Ureter (tissue), 1 donor: ENCODE data around the gene ATXN1L. TPM values are rescaled to one million over a fixed set of nuclear protein-coding genes. Genes with fewer than 3 reads are reported as not detected.
"Not testable (repeated sequence)": the region's sequence is repeated elsewhere in the genome, so short reads cannot be mapped to it uniquely, and the experiment has no call there.

Experiments used
- DNase-seq: peaks from one replicate; pipeline ENCODE4 v3.0.0-alpha.2; 2020; ENCODE audit warnings: low spot score
- total RNA-seq: library from RNA; stranded (reverse); gene quantifications from one replicate; pipeline ENCODE4 v1.2.4, GENCODE V29; 2023
- donor health status: DM: yes; HTN: yes; CAD: no.

The ATXN1L gene
- total RNA-seq, 1 donor from 2014 or later = 28.5 TPM

DNA sequence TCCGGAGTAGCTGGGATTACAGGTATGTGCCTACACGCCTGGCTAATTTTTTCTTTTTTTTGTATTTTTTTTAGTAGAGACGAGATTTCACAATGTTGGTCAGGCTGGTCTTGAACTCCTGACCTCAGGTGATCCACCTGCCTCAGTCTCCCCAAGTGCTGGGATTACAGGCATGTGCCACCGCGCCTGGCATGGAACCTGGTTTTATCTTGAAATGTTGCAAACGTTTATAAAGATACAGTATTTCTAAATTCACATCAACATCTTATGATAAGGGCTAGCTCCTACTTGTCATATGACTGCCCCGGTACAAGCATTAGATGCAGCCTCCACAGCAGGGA, 48.1 kb downstream of the ATXN1L start:
- DNase-seq = no peak

GRCh38 chr16:71894229-71894920, 48.6 kb downstream of the ATXN1L start:
- peak; percentile 46 for DNase-seq

DNA sequence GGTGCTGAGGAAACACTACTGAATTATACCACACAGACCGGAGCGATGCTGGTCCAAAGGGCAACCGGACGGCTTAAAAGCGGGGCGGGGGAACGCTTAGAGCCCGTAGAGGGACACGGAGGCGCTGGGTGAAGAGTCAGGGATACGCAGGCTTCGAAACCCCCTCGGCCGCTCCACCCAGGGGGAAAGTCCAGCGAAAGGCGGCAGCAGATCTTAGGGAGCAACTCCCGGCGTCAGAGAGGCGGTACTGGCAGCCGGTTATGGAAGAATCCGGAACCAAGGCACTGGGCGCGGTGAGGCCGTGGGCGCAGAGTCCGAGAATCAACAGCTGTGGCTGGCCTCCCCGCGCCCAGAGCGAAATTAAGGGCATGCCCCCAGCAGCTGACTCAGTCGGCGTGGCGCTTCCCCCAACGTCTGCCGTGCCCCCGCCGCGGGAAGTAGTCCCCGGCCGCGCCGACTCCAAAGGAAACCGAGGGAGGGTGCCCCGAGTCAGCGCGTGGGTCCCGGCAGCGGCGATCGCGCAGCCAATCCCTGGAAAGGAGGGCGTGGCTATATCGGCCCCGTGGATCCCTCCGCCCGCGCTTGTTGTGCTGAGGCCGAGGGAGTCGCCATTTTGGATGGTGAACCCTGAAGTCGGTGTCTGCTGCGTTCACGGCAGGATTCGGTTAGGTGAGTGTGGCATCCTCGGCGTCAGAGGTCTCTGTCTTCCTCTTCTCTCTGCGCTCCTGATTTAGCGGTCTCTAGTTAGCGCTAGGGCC, 49.3 kb downstream of the ATXN1L start, which contains the start of gene IST1:
IST1 (plus strand) TSS at position 611 of the 758 bp plus-strand sequence. CDS start 20,110 bp downstream, outside the sequence.
- peak; percentile 98 for DNase-seq

- peak; percentile 48 for DNase-seq
Observed at GRCh38 chr16:71895679-71896365, 50.0 kb downstream of the ATXN1L start.

DNA sequence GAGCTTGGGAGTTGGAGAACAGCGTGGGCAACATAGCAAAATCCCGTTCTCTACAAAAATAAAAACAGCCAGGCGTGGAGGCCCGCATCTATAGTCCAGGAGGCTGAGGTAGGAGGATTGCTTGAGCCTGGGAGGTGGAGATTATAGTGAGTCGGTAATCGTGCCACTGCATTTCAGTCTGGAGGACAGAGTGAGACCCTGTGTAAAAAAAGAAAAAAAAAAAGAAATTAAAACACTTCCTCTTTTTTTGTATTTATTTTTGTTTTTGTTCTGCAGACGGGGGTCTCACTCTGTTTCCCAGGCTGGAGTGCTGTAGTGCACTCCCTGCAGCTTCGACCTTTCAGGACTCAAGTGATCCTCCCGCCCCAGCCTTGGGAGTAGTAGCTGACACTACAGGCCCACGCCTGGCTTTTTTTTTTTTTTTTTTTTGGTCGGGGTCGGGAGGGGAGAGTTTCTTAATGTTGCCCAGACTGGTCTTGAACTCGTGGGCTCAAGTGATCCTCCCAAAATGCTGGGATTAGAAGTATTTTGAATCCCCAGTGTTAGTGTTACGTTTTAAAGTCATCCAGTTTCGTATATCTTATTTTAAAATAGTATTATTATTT, 51.1 kb downstream of the ATXN1L start:
- no peak for DNase-seq

- DNase-seq = no peak
Observed at GRCh38 chr16:71899171-71899570, 53.4 kb downstream of the ATXN1L start.

DNA sequence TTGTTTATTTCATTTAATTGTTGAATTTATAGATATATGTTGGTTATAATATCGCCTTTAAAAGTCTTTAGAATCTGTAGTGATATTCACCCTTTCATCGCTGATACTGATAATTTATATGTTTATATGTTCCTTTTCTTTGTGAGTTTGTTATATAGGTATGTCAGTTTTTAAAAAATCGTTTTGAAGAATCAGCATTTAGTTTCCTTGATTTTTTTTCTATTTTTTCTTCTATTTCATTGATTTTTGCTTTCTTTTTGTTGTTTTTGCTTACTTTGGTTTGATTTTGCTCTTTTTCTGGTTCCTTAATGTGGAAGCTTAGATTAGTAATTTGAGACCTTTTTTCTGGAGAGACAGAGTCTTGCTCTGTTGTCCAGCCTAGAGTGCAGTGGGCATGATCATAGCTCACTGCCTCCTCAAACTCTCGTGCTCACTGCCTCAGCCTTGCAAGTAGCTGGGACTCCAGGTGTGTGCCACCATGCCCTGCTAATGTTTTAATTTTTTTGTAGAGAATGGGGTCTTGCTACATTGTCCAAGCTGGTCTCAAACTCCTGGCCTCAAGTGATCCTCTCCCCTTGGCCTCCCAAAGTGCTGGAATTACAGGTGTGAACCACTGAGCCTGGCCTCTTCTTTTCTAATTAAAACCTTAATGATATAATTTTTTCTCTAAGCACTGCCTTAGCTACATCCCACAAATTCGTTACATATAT, 57.0 kb downstream of the ATXN1L start:
- DNase-seq = no peak

GRCh38 chr16:71903608-71904007, 57.8 kb downstream of the ATXN1L start:
- DNase-seq = no peak

- DNase-seq = no peak
Observed at GRCh38 chr16:71904239-71904638, 58.5 kb downstream of the ATXN1L start.

DNA sequence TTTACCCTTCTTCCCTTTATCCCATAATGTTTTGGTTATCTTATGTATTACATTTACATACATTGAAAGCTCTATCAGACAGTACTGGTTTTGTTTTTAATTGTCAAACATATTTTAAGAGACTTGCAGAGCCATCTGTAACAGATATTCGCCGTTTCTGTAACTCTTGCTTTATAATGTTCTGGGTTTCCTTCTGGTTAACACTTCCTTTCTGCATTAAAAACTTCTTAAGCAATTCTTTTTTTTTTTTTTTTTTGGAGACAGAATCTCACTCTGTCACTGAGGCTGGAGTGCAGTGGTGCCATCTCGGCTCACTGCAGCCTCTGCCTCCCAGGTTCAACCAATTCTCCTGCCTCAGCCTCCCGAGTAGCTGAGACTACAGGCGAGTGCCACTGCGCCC, 60.0 kb downstream of the ATXN1L start:
- not testable (repeated sequence) for DNase-seq

Other genes with a start within 250 kb of the ATXN1L start
- 12.5 TPM for gene MARVELD3, start 219.8 kb upstream of the ATXN1L start, total RNA-seq
- gene PHLPP2, start 121.3 kb upstream of the ATXN1L start, total RNA-seq = 8.2 TPM
- gene AP1G1, start 37.1 kb upstream of the ATXN1L start, total RNA-seq = 117 TPM
- 5.7 TPM for gene ZNF821, start 38.2 kb downstream of the ATXN1L start, total RNA-seq
- gene IST1, start 49.6 kb downstream of the ATXN1L start, total RNA-seq = 176 TPM
- 0.52 TPM for gene PKD1L3, start 154.4 kb downstream of the ATXN1L start, total RNA-seq
- 15.8 TPM for gene DHODH, start 162.8 kb downstream of the ATXN1L start, total RNA-seq
- gene HP, start 208.5 kb downstream of the ATXN1L start, total RNA-seq = 3.9 TPM
- gene HPR, start 217.2 kb downstream of the ATXN1L start, total RNA-seq = not detected
- 13.9 TPM for gene TXNL4B, start 247.6 kb downstream of the ATXN1L start, total RNA-seq
- 50.1 TPM for gene DHX38, start 247.9 kb downstream of the ATXN1L start, total RNA-seq